Parathyroid adenoma (tissue), 2 donors: ENCODE measurements around the gene SLC4A4.

Source experiments
- H2AFZ ChIP-seq: fragments of 300-600 bp; sonication (generic); one replicate; pipeline ENCODE4 v1.7.0; 2017; ENCODE audit warnings: antibody characterized with exemption, mild to moderate bottlenecking
- H3K27ac ChIP-seq: fragments of 300-600 bp; sonication (generic); one replicate; pipeline ENCODE4 v1.7.0; 2017
- H3K27me3 ChIP-seq: fragments of 300-600 bp; sonication (generic); one replicate; pipeline ENCODE4 v1.7.0; 2017; ENCODE audit warnings: low read length; ENCODE audit not compliant: control insufficient read depth, insufficient read depth
- H3K36me3 ChIP-seq: fragments of 300-600 bp; sonication (generic); one replicate; pipeline ENCODE4 v1.7.0; 2017; ENCODE audit warnings: low read length; ENCODE audit not compliant: control insufficient read depth, insufficient read depth
- H3K4me1 ChIP-seq: fragments of 300-600 bp; sonication (generic); one replicate; pipeline ENCODE4 v1.7.0; 2017; ENCODE audit warnings: control low read depth
- H3K4me2 ChIP-seq: fragments of 300-600 bp; sonication (generic); one replicate; pipeline ENCODE4 v1.7.0; 2017; ENCODE audit warnings: low read length
- H3K4me3 ChIP-seq: fragments of 300-600 bp; sonication (generic); one replicate; pipeline ENCODE4 v1.7.0; 2017; ENCODE audit warnings: low read depth, low read length
- H3K79me2 ChIP-seq: fragments of 300-600 bp; sonication (generic); one replicate; pipeline ENCODE4 v1.7.0; 2017; ENCODE audit warnings: control low read depth
- H3K9ac ChIP-seq: fragments of 300-600 bp; sonication (generic); one replicate; pipeline ENCODE4 v1.7.0; 2017; ENCODE audit warnings: mild to moderate bottlenecking
- H3K9me3 ChIP-seq: fragments of 300-600 bp; sonication (generic); one replicate; pipeline ENCODE4 v1.7.0; 2017; ENCODE audit warnings: low read length; ENCODE audit not compliant: control insufficient read depth
- CTCF ChIP-seq: fragments of 300-600 bp; sonication (generic); IDR thresholded peaks from one replicate; pipeline ENCODE4 v1.7.0; 2017; ENCODE audit warnings: antibody characterized with exemption, mild to moderate bottlenecking
- donor health status: primary hyperparathyroidism.

The SLC4A4 gene

DNA sequence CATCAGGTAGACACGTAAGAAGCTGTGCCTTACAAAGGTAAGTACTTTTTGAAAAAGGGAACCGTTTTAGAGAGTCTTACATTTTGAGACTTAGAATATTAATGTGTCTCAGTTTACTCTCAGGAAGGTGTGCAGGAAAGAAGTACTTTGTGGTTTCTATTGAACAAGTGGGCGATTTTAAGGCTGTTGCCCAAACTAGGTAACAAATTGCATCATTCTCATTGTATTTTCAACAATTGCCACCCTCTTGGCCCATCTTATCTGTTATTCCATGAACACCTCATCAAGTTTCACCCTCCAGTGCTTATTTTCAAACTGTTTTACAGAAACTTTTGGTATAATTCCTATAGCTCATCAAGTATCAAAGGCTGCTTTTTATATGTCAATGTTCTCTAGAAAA, 158.3 kb downstream of the SLC4A4 start:
- H3K27me3 ChIP-seq = no peaks in the 10 kb centered on the region
- no peak overlapping the region for H2AFZ ChIP-seq
- no peak overlapping the region for H3K9ac ChIP-seq
- no peaks in the 10 kb centered on the region for H3K36me3 ChIP-seq
- TF ChIP-seq CTCF = no peak
- no peaks in the 10 kb centered on the region for H3K4me1 ChIP-seq
- no peaks in the 10 kb centered on the region for H3K9me3 ChIP-seq
- H3K4me3 ChIP-seq = no peak overlapping the region
- no peak overlapping the region for H3K27ac ChIP-seq
- no peaks in the 10 kb centered on the region for H3K79me2 ChIP-seq
- no peak overlapping the region for H3K4me2 ChIP-seq

DNA sequence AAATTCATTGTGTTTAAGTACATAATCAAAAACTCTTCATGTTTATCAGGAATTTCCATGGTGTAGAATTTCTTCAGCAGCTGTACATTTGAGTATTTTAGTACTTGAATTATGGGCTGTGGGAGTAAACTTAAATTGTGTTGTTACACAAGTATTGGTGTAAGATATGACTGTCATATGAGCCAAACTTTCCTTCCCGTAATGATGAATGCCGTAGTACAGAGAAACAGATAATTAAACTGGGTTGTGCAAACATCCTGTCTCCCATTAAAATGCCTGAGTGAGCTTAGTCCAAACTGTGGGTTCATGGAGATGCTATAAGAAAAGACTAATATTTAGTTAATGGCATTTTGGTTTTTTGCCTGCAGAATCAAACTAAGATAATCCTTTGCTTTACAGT, 159.2 kb downstream of the SLC4A4 start:
- H2AFZ ChIP-seq = no peak overlapping the region
- no peak overlapping the region for H3K4me2 ChIP-seq
- H3K79me2 ChIP-seq = no peaks in the 10 kb centered on the region
- no peak overlapping the region for H3K9ac ChIP-seq
- H3K27me3 ChIP-seq = no peaks in the 10 kb centered on the region
- H3K4me1 ChIP-seq = no peaks in the 10 kb centered on the region
- TF ChIP-seq CTCF = no peak
- no peak overlapping the region for H3K27ac ChIP-seq
- no peaks in the 10 kb centered on the region for H3K9me3 ChIP-seq
- H3K36me3 ChIP-seq = no peaks in the 10 kb centered on the region
- no peak overlapping the region for H3K4me3 ChIP-seq

GRCh38 chr4:71498625-71499024, 159.8 kb downstream of the SLC4A4 start:
- Histone ChIP-seq H3K4me2 (no peak overlapping the region), H3K4me1 (no peaks in the 10 kb centered on the region), H3K9me3 (no peaks in the 10 kb centered on the region), H3K4me3 (no peak overlapping the region), H3K27me3 (no peaks in the 10 kb centered on the region), H3K27ac (no peak overlapping the region), H3K79me2 (no peaks in the 10 kb centered on the region), H3K9ac (no peak overlapping the region), H2AFZ (no peak overlapping the region), H3K36me3 (no peaks in the 10 kb centered on the region)
- TF ChIP-seq CTCF = no peak

DNA sequence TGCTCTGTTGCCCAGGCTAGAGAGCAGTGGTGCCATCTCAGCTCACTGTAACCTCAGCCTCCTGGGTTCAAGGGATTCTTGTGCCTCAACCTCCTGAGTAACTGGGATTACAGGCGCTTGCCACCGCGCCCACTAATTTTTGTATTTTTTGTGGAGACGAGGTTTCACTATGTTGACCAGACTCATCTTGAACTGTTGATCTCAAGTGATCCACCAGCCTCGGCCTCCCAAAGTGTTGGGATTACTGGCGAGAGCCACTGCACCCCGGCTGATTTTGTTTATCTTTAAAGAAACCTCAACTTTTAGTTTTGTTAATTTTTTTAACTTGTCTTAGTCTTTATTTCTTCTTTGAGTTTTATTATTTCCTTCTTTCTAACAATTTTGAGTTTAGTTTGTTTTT, 163.2 kb downstream of the SLC4A4 start:
- H2AFZ ChIP-seq = no peak overlapping the region
- no peaks in the 10 kb centered on the region for H3K27me3 ChIP-seq
- H3K36me3 ChIP-seq = no peaks in the 10 kb centered on the region
- no peak overlapping the region for H3K4me3 ChIP-seq
- H3K79me2 ChIP-seq = no peaks in the 10 kb centered on the region
- H3K4me2 ChIP-seq = no peak overlapping the region
- TF ChIP-seq CTCF = no peak
- H3K9ac ChIP-seq = no peak overlapping the region
- H3K27ac ChIP-seq = no peak overlapping the region
- no peaks in the 10 kb centered on the region for H3K9me3 ChIP-seq
- no peaks in the 10 kb centered on the region for H3K4me1 ChIP-seq

DNA sequence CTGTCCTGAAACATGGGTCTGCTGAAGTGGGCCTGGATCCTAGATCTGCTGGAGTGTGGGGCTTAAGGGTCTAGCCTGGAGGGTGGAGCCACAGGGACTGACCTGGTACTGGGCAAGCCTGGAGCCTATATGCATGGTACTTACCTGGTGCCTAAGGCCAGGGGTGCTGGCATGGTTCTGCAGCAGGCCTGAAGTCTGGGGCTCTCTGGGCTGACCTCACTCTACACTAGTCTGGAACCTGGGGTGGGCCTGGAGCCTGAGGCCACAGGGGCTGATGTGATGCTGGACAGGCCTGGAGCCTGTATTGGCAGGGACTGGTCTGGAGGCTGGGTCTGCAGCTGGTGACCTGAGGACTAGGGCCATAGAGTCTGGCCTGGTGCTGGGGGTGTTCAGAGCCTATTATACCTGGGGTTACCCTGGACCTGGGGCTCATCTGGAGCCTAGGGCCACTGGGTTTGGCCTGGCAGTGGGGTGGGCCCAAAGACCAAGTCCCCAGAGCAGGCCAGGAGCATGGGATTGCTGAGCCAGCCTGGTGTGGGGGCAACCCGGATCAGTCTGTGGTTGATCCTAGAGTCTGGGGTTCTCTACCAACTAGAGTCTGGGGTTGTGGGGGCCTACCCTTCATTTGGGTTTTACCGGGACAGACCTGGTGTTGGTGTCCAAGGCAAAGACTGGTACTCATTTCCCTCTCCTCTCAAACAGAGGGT, 179.6 kb downstream of the SLC4A4 start:
- no peaks in the 10 kb centered on the region for H3K27me3 ChIP-seq
- no peak overlapping the region for H2AFZ ChIP-seq
- H3K4me1 ChIP-seq = no peaks in the 10 kb centered on the region
- no peak overlapping the region for H3K4me3 ChIP-seq
- H3K9ac ChIP-seq = no peak overlapping the region
- no peak for TF ChIP-seq CTCF
- no peak overlapping the region for H3K27ac ChIP-seq
- peaks cover 2% of the 10 kb centered on the region for H3K79me2 ChIP-seq
- H3K9me3 ChIP-seq = no peaks in the 10 kb centered on the region
- no peaks in the 10 kb centered on the region for H3K36me3 ChIP-seq
- H3K4me2 ChIP-seq = no peak overlapping the region
